ENCODE measurements around the gene OPTC.

Gene OPTC

DNA sequence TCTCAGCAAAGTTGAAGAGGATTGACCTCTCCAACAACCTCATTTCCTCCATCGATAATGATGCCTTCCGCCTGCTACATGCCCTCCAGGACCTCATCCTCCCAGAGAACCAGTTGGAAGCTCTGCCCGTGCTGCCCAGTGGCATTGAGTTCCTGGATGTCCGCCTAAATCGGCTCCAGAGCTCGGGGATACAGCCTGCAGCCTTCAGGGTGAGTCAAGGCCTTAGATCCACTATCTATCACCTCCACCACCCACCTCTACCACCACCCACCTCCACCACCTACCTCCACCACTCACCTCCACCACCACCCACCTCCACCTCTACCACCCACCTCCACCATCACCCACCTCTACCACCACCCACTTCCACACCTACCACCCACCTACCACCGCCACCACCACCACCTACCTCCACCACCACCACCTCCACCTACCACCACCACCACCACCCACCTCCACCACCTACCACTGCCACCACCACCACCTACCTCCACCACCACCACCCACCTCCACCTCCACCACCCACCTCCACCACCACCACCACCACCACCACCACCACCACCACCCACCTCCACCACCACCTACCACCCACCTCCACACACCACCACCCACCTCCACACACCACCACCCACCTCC, 5.8 kb downstream of the OPTC start:
- TF ChIP-seq POLR2A (IDR thresholded peaks at IDR 0.05; ENCODE audit: low read depth, low read length) (no peak), PAX5 (IDR thresholded peaks at IDR 0.05; ENCODE audit: insufficient read depth, low read length, severe bottlenecking) (no peak), POU2F2 (IDR thresholded peaks at IDR 0.05; ENCODE audit: low read depth, low read length) (no peak), TAF1 (IDR thresholded peaks at IDR 0.05; ENCODE audit: low read depth, low read length) (no peak), POLR2AphosphoS5 (IDR thresholded peaks at IDR 0.05; ENCODE audit: low read depth, low read length) (no peak), SPI1 (IDR thresholded peaks at IDR 0.05; ENCODE audit: low read depth, low read length) (no peak)
- DNase-seq (ENCODE audit: insufficient read length, low spot score): no peak
- FAIRE-seq: no peak

DNA sequence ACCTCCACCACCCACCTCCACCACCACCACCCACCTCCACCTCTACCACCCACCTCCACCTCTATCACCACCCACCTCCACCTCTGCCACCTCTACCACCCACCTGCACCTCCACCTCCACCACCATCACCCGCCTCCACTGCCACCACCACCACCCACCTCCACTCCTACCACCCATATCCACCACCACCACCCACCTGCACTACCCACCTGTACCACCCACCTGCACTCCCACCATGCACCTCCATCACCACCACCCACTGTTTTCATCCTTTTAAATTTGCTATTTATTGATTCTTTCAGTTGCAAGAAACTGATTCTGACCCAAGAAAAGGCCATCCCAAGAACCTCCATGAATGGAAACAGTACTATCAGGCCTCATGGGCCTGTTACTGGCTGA, 6.3 kb downstream of the OPTC start:
- TF ChIP-seq POLR2AphosphoS5 (IDR thresholded peaks at IDR 0.05; ENCODE audit: low read depth, low read length): no peak
- no peak for DNase-seq (ENCODE audit: insufficient read length, low spot score)
- no peak for FAIRE-seq

- FAIRE-seq: no peak
- TF ChIP-seq POLR2AphosphoS5 (IDR thresholded peaks at IDR 0.05; ENCODE audit: low read depth, low read length): no peak
- TF ChIP-seq TAF1 (IDR thresholded peaks at IDR 0.05; ENCODE audit: low read depth, low read length): no peak
- TF ChIP-seq POU2F2 (IDR thresholded peaks at IDR 0.05; ENCODE audit: low read depth, low read length): no peak
- TF ChIP-seq POLR2A (IDR thresholded peaks at IDR 0.05; ENCODE audit: low read depth, low read length): no peak
- no peak for TF ChIP-seq PAX5 (IDR thresholded peaks at IDR 0.05; ENCODE audit: insufficient read depth, low read length, severe bottlenecking)
- no peak for TF ChIP-seq SPI1 (IDR thresholded peaks at IDR 0.05; ENCODE audit: low read depth, low read length)
These were observed 9.9 kb downstream of the OPTC start for GRCh38 chr1:203503836-203504235.

GRCh38 chr1:203504400-203505250, 10.7 kb downstream of the OPTC start:
- no peak for TF ChIP-seq POU2F2 (IDR thresholded peaks at IDR 0.05; ENCODE audit: low read depth, low read length)
- FAIRE-seq (peak; percentile 51), DNase-seq (ENCODE audit: insufficient read length, low spot score) (peak; percentile 65)

More at GRCh38 chr1:203503836-203504235, 9.9 kb downstream of the OPTC start:
- DNase-seq (ENCODE audit: insufficient read length, low spot score): no peak

- TF ChIP-seq POU2F2 (IDR thresholded peaks at IDR 0.05; ENCODE audit: low read depth, low read length) (no peak), SPI1 (IDR thresholded peaks at IDR 0.05; ENCODE audit: low read depth, low read length) (no peak), POLR2A (IDR thresholded peaks at IDR 0.05; ENCODE audit: low read depth, low read length) (no peak), TAF1 (IDR thresholded peaks at IDR 0.05; ENCODE audit: low read depth, low read length) (no peak), POLR2AphosphoS5 (IDR thresholded peaks at IDR 0.05; ENCODE audit: low read depth, low read length) (no peak), PAX5 (IDR thresholded peaks at IDR 0.05; ENCODE audit: insufficient read depth, low read length, severe bottlenecking) (no peak)
- DNase-seq (ENCODE audit: insufficient read length, low spot score) (no peak), FAIRE-seq (no peak)
These were observed 11.7 kb downstream of the OPTC start for GRCh38 chr1:203505526-203506204.

GRCh38 chr1:203506858-203507626, 13.1 kb downstream of the OPTC start:
- TF ChIP-seq TAF1 (IDR thresholded peaks at IDR 0.05; ENCODE audit: low read depth, low read length) (no peak), PAX5 (IDR thresholded peaks at IDR 0.05; ENCODE audit: insufficient read depth, low read length, severe bottlenecking) (no peak), POU2F2 (IDR thresholded peaks at IDR 0.05; ENCODE audit: low read depth, low read length) (no peak), SPI1 (IDR thresholded peaks at IDR 0.05; ENCODE audit: low read depth, low read length) (no peak), POLR2A (IDR thresholded peaks at IDR 0.05; ENCODE audit: low read depth, low read length) (no peak), POLR2AphosphoS5 (IDR thresholded peaks at IDR 0.05; ENCODE audit: low read depth, low read length) (no peak)
- DNase-seq (ENCODE audit: insufficient read length, low spot score) (no peak), FAIRE-seq (no peak)

- FAIRE-seq: no peak
- DNase-seq (ENCODE audit: insufficient read length, low spot score): no peak
- TF ChIP-seq TAF1 (IDR thresholded peaks at IDR 0.05; ENCODE audit: low read depth, low read length): no peak
- TF ChIP-seq SPI1 (IDR thresholded peaks at IDR 0.05; ENCODE audit: low read depth, low read length): no peak
- no peak for TF ChIP-seq PAX5 (IDR thresholded peaks at IDR 0.05; ENCODE audit: insufficient read depth, low read length, severe bottlenecking)
- no peak for TF ChIP-seq POLR2A (IDR thresholded peaks at IDR 0.05; ENCODE audit: low read depth, low read length)
- TF ChIP-seq POLR2AphosphoS5 (IDR thresholded peaks at IDR 0.05; ENCODE audit: low read depth, low read length): no peak
- no peak for TF ChIP-seq POU2F2 (IDR thresholded peaks at IDR 0.05; ENCODE audit: low read depth, low read length)
These were observed 13.8 kb downstream of the OPTC start for GRCh38 chr1:203507759-203508158.

GRCh38 chr1:203508463-203509073, 14.6 kb downstream of the OPTC start:
- DNase-seq (ENCODE audit: insufficient read length, low spot score) (no peak), FAIRE-seq (no peak)
- TF ChIP-seq PAX5 (IDR thresholded peaks at IDR 0.05; ENCODE audit: insufficient read depth, low read length, severe bottlenecking): no peak
- no peak for TF ChIP-seq POU2F2 (IDR thresholded peaks at IDR 0.05; ENCODE audit: low read depth, low read length)
- TF ChIP-seq TAF1 (IDR thresholded peaks at IDR 0.05; ENCODE audit: low read depth, low read length): no peak
- TF ChIP-seq SPI1 (IDR thresholded peaks at IDR 0.05; ENCODE audit: low read depth, low read length): no peak
- TF ChIP-seq POLR2AphosphoS5 (IDR thresholded peaks at IDR 0.05; ENCODE audit: low read depth, low read length): no peak
- no peak for TF ChIP-seq POLR2A (IDR thresholded peaks at IDR 0.05; ENCODE audit: low read depth, low read length)

DNA sequence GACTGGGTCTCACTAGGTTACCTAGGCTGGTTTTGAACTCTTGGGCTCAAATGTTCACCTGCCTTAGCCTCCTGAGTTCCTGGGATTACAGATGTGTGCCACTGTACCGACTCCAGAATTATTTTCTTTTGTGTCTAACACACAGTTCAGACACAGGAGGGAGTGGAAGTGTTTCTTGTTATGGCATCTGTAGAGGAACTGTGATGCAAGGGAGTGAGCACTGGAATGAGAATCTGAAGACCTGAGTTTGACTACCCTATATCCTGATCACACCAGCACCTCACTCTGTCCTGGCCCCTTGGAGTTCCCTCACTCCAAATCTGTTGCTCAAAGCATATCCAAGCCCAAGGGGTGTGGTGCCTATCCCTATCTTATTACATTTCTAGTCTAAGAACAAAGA, 15.2 kb downstream of the OPTC start:
- TF ChIP-seq SPI1 (IDR thresholded peaks at IDR 0.05; ENCODE audit: low read depth, low read length) (no peak), POU2F2 (IDR thresholded peaks at IDR 0.05; ENCODE audit: low read depth, low read length) (no peak), PAX5 (IDR thresholded peaks at IDR 0.05; ENCODE audit: insufficient read depth, low read length, severe bottlenecking) (no peak), POLR2A (IDR thresholded peaks at IDR 0.05; ENCODE audit: low read depth, low read length) (no peak), TAF1 (IDR thresholded peaks at IDR 0.05; ENCODE audit: low read depth, low read length) (no peak), POLR2AphosphoS5 (IDR thresholded peaks at IDR 0.05; ENCODE audit: low read depth, low read length) (no peak)
- DNase-seq (ENCODE audit: insufficient read length, low spot score) (no peak), FAIRE-seq (no peak)

Data from GM12891 (cell line).